ENCODE measurements around the gene WLS. TPM values are rescaled to one million over a fixed set of nuclear protein-coding genes. Genes with fewer than 3 reads are reported as not detected.

The WLS gene
- total and polyA plus RNA-seq, 2 experiments from 2014 or later, result 0.87 to 1.2 TPM

GRCh38 chr1:68144856-68145255 is 87.5 kb downstream of the WLS start (continued):
- TF ChIP-seq ZNF462 (CRISPR knock-in tag; IDR thresholded peaks at IDR 0.05) (no peak), EZH2 (IDR thresholded peaks at IDR 0.05; ENCODE audit: low read depth, unreplicated experiment) (no peak), STAT1 (IDR thresholded peaks at IDR 0.05; ENCODE audit: unreplicated experiment) (no peak)

DNA sequence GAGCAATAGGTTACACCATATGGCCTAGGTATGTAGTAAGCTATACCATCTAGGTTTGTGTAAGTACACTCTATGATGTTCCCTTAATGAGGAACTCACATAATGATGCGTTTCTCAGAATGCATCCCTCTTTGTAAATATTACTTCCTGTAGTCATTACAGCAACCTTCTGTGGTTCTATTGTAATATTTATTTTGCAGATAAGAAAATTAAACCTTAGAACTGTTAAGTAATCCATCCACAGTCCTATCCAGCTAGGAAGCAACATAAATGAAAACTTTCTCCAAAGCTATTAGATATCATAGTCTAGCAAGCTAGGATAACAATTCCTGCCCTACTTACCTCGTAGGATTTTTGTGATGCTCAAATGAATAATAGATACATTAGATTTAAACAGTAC is 88.7 kb downstream of the WLS start:
- no peaks in the 10 kb centered on the region for H3K36me3 Mint-ChIP-seq (ENCODE audit: low read depth)
- no peaks in the 10 kb centered on the region for H3K9me3 Mint-ChIP-seq
- ATAC-seq, result no peak
- no peak overlapping the region for H3K4me3 Mint-ChIP-seq
- TF ChIP-seq CREB1 (CRISPR knock-in tag; IDR thresholded peaks at IDR 0.05; ENCODE audit: low read depth), result no peak
- no peaks in the 10 kb centered on the region for H3K27me3 ChIP-seq (ENCODE audit: insufficient read depth)
- H3K27ac ChIP-seq (ENCODE audit: low read depth), result no peak overlapping the region
- no peak overlapping the region for H2AFZ ChIP-seq
- peaks cover 33% of the 10 kb centered on the region for H3K4me1 Mint-ChIP-seq
- no peak overlapping the region for H3K4me2 ChIP-seq
- no peaks in the 10 kb centered on the region for H3K27me3 Mint-ChIP-seq (ENCODE audit: insufficient read depth, low read depth, poor library complexity)
- H3K27ac Mint-ChIP-seq, result no peak overlapping the region
- peaks cover 15% of the 10 kb centered on the region for H3K4me1 ChIP-seq (ENCODE audit: insufficient read depth)
- H3K79me2 ChIP-seq (replicated peaks; ENCODE audit: insufficient read depth), result no peaks in the 10 kb centered on the region
- no peak overlapping the region for H3K4me3 ChIP-seq
- H3F3A ChIP-seq (replicated peaks; ENCODE audit: low read depth), result no peaks in the 10 kb centered on the region
- no peaks in the 10 kb centered on the region for H3K9me2 ChIP-seq (ENCODE audit: insufficient read depth)
- DNase-seq (ENCODE audit: low spot score), result no peak
- no peaks in the 10 kb centered on the region for H4K20me1 ChIP-seq (replicated peaks; ENCODE audit: insufficient read depth)
- no peaks in the 10 kb centered on the region for H3K36me3 ChIP-seq (ENCODE audit: insufficient read depth)

GRCh38 chr1:68142461-68142860 is 89.9 kb downstream of the WLS start:
- Histone ChIP-seq H4K20me1 (replicated peaks; ENCODE audit: insufficient read depth) (no peaks in the 10 kb centered on the region), H3K79me2 (replicated peaks; ENCODE audit: insufficient read depth) (no peaks in the 10 kb centered on the region), H3K27me3 (ENCODE audit: insufficient read depth) (no peaks in the 10 kb centered on the region; the same call in 1 of the 2 replicates), H3K4me3 (no peak overlapping the region), H3K4me1 (ENCODE audit: insufficient read depth) (peaks cover 14% of the 10 kb centered on the region), H3K9me2 (ENCODE audit: insufficient read depth) (no peaks in the 10 kb centered on the region), H3K4me2 (no peak overlapping the region; the same call in 1 of the 2 replicates), H3K27ac (ENCODE audit: low read depth) (0 out of 2 replicates have a peak overlapping the region, but pooled peaks have one; percentile 15), H3F3A (replicated peaks; ENCODE audit: low read depth) (no peaks in the 10 kb centered on the region), H2AFZ (no peak overlapping the region; the same call in 1 of the 2 replicates), H3K36me3 (ENCODE audit: insufficient read depth) (no peaks in the 10 kb centered on the region)
- Mint-ChIP-seq H3K36me3 (ENCODE audit: low read depth) (no peaks in the 10 kb centered on the region), H3K27me3 (ENCODE audit: insufficient read depth, low read depth, poor library complexity) (no peaks in the 10 kb centered on the region), H3K4me1 (peaks cover 30% of the 10 kb centered on the region), H3K9me3 (no peaks in the 10 kb centered on the region), H3K4me3 (no peak overlapping the region), H3K27ac (peak overlapping the region; percentile 43)
- DNase-seq (ENCODE audit: low spot score) (no peak), ATAC-seq (no peak)
- TF ChIP-seq ZNF114 (CRISPR knock-in tag; IDR thresholded peaks at IDR 0.05) (no peak), CREB1 (CRISPR knock-in tag; IDR thresholded peaks at IDR 0.05; ENCODE audit: low read depth) (no peak), ZNF331 (CRISPR knock-in tag; IDR thresholded peaks at IDR 0.05; ENCODE audit: low read depth) (no peak), STAT1 (IDR thresholded peaks at IDR 0.05; ENCODE audit: unreplicated experiment) (no peak), NANOG (IDR thresholded peaks at IDR 0.05; ENCODE audit: borderline replicate concordance) (no peak), EZH2 (IDR thresholded peaks at IDR 0.05; ENCODE audit: low read depth, unreplicated experiment) (no peak)
- TF ChIP-seq, protein P1, sequence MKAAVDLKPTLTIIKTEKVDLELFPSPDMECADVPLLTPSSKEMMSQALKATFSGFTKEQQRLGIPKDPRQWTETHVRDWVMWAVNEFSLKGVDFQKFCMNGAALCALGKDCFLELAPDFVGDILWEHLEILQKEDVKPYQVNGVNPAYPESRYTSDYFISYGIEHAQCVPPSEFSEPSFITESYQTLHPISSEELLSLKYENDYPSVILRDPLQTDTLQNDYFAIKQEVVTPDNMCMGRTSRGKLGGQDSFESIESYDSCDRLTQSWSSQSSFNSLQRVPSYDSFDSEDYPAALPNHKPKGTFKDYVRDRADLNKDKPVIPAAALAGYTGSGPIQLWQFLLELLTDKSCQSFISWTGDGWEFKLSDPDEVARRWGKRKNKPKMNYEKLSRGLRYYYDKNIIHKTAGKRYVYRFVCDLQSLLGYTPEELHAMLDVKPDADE (IDR thresholded peaks at IDR 0.05), result no peak
- TF ChIP-seq, protein P2, sequence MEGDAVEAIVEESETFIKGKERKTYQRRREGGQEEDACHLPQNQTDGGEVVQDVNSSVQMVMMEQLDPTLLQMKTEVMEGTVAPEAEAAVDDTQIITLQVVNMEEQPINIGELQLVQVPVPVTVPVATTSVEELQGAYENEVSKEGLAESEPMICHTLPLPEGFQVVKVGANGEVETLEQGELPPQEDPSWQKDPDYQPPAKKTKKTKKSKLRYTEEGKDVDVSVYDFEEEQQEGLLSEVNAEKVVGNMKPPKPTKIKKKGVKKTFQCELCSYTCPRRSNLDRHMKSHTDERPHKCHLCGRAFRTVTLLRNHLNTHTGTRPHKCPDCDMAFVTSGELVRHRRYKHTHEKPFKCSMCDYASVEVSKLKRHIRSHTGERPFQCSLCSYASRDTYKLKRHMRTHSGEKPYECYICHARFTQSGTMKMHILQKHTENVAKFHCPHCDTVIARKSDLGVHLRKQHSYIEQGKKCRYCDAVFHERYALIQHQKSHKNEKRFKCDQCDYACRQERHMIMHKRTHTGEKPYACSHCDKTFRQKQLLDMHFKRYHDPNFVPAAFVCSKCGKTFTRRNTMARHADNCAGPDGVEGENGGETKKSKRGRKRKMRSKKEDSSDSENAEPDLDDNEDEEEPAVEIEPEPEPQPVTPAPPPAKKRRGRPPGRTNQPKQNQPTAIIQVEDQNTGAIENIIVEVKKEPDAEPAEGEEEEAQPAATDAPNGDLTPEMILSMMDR (conservative IDR thresholded peaks at IDR 0.05; ENCODE audit: low read depth in 2 of 2), result no peak
